ENCODE results near the gene DHX35. TPM values are rescaled to one million over a fixed set of nuclear protein-coding genes. Genes with fewer than 3 reads are reported as not detected.
"Not testable (repeated sequence)": the region's sequence is repeated elsewhere in the genome, so short reads cannot be mapped to it uniquely, and the experiment has no call there.

Gene DHX35
- total RNA-seq, 1 donor: 10.5 TPM

DNA sequence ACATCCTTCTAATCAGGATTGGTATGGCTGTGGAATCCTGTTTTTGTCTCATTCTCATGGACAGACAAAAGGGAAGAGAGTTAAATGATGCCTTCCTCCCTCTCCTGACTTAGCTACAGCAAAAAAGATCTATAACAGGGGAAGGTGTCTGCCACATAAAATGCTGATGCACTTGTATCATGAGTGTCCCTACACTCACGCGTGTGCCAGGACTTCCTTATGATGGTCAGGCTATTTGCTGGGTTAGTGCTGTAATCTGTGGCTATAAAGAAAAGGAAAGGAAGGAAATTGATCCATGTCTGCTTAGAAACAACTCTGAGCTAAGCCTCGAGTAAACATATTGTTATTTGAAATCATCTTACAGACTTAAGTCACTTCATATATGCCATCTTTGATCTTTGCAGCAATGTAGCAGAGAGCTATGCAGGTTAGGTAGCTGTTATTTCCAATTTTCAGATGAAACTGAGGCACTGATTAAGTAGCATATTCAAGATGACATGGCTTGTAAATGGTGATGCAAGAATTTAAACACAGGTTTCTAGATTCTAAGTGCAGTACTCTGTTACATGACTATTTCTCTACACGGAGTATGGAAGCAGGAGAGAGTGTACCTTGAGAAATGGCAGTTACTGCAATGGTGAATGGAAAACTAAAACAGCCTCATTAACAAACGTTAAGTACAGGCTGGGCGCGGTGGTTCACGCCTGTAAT is 8.4 kb upstream of the DHX35 start:
- no peaks in the 10 kb centered on the region for H3K27me3 ChIP-seq (ENCODE audit: insufficient read depth, low read length)
- H3K4me1 ChIP-seq (ENCODE audit: insufficient read depth, low read length): no peaks in the 10 kb centered on the region
- H3K4me3 ChIP-seq (ENCODE audit: low read length): no peak overlapping the region
- H3K9me3 ChIP-seq (ENCODE audit: low read depth, low read length): no peaks in the 10 kb centered on the region

DNA sequence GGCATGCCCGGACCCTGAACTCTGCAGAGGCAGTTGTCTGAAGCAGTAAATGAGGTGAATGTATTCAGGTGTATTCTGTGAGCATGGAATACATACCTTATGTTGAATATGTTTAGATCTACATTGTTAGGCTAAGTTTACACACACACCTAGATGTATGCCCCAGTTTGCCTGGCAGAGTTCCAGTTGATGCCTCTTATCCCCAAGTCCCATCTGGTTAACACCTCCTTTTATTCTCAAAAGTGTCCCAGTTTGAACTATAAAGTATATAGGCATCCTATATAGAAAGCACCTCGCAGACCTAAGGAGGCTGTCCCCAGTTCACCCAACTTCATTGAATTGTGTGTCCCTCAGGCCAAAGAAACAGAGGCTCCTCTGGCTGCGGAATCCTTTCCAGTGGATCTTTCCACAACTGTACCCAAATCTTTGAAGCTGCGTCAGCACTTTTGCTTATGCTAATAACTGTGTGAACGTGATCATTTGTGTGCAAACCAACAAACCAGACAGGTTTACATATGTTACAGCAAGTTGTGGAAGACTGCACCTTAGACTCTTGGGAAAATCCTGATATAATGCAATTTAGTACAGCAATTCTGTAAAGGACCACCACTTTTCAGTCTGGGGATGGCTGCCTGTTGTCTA is 4.8 kb upstream of the DHX35 start:
- H3K4me3 ChIP-seq (ENCODE audit: low read length): no peak overlapping the region
- peaks cover 6% of the 10 kb centered on the region for H3K4me1 ChIP-seq (ENCODE audit: insufficient read depth, low read length)
- H3K9me3 ChIP-seq (ENCODE audit: low read depth, low read length): no peaks in the 10 kb centered on the region
- H3K27me3 ChIP-seq (ENCODE audit: insufficient read depth, low read length): no peaks in the 10 kb centered on the region

DNA sequence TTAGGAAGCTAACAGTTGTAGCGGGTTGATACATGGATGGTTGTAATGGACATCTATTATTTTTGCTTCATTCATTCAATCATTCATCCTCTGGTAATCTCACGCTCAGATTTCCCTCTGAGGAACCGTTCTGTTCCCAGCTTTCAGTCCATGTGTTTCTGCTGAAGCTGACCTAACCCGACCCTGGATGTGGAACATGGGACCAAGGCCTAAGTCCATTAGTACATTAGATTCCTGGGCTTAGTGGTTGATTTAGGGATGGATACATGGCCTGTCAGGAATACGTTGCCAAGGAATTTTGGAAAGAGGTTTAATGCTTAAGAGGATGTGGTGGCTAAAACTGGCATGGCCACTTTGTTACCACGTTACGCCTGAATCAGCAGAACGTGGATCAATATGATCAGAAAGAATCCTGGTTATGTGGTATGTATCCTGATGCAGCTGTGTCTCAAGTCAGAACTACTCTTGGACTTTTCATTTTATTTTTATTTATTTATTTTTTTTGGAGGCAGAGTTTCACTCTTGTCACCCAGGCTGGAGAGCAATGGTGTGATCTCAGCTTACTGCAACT is 4.1 kb upstream of the DHX35 start:
- H3K4me1 ChIP-seq (ENCODE audit: insufficient read depth, low read length): peaks cover 11% of the 10 kb centered on the region
- no peaks in the 10 kb centered on the region for H3K27me3 ChIP-seq (ENCODE audit: insufficient read depth, low read length)
- H3K9me3 ChIP-seq (ENCODE audit: low read depth, low read length): no peaks in the 10 kb centered on the region
- H3K4me3 ChIP-seq (ENCODE audit: low read length): no peak overlapping the region

DNA sequence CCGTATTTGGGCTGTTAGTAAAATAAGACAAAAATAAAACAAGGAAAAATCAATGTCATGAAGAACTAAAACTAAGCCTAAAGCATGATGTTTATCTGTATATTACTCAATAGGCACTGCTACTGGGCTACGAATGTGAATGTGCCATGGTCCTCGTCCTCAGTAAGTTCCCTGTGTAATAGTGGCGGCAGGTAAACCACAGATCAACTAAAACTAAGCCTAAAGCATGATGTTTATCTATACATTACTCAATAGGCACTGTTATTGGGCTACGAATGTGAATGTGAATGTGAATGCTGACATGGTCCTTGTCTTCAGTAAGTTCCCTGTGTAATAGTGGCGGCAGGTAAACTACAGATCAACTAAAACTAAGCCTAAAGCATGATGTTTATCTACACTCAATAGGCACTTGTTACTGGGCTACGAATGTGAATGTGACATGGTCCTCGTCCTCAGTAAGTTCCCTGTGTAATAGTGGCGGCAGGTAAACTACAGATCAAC is 1.9 kb upstream of the DHX35 start:
- peaks cover 13% of the 10 kb centered on the region for H3K4me1 ChIP-seq (ENCODE audit: insufficient read depth, low read length)
- not testable (repeated sequence) for H3K4me3 ChIP-seq (ENCODE audit: low read length); H3K9me3 ChIP-seq (ENCODE audit: low read depth, low read length); H3K27me3 ChIP-seq (ENCODE audit: insufficient read depth, low read length)

DNA sequence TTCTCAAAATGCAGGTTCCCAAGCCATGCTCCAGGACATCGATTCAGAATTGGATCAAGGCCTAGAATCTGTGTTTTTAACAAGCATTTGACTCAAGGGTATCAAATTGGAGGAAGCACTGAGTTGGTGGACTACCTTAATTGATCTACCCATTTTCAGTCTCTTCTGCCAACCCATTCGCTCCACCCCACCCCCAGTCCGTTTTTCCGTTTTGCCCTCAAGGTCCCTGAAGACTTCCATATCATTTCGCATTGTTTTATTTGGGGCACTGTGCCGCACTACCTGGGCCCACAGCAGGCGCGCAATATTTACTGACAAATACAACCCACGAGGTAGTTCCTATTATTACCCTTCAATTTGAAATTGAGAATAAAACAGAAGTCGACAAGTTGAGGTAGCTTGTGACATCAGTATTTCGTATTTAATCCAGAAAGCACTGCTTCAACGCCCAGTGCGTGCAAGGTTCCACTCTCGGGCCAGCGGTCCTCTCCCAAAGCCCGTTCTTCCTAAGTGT is 557 bp upstream of the DHX35 start:
- Histone ChIP-seq H3K4me1 (ENCODE audit: insufficient read depth, low read length) (peaks cover 13% of the 10 kb centered on the region), H3K27me3 (ENCODE audit: insufficient read depth, low read length) (no peaks in the 10 kb centered on the region), H3K9me3 (ENCODE audit: low read depth, low read length) (no peaks in the 10 kb centered on the region), H3K4me3 (ENCODE audit: low read length) (peak overlapping the region; percentile 99)

DNA sequence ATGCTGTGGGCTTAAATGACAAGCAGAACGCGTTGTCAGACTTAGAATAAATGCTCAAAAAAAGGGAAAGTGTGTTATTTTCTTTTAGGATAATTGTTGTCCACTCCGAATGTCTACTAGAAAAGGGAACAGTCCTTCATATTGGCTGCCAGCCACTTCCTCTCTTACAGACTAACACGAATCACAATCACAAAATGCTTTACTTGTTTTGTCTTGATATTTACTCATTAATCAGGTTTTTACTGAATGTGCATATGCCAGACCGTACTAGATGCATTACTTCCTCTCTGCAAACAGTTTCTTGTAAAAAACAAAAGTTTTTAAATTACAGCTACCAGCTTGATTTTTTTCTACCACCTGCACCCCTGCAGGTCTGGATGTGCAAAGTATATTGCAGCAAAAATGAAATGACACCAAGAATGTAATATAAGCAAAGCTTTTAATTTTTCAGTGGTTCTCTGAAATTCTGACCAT is 821 bp downstream of the DHX35 start:
- H3K27me3 ChIP-seq (ENCODE audit: insufficient read depth, low read length): no peaks in the 10 kb centered on the region

DNA sequence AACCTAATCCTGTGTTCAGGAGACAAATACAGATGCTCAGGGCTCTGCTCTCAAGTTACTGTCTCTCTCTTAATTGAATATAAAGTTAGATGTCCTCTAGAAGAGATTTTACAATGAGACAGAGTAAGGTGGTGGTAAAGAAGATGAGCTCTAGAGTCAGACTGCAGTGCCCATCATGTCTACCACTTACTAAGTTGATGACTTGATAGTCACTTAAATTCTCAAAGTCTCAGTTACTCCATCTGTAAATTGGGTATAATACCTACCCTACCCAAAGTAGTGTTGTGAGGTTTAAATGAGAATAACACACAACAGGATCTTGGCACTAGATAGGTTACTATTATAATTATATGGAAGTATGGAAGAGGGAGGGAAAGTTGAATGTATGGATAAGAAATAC is 1.6 kb downstream of the DHX35 start:
- H3K4me3 ChIP-seq (ENCODE audit: low read length): no peak overlapping the region
- H3K9me3 ChIP-seq (ENCODE audit: low read depth, low read length): no peaks in the 10 kb centered on the region
- no peaks in the 10 kb centered on the region for H3K27me3 ChIP-seq (ENCODE audit: insufficient read depth, low read length)
- H3K4me1 ChIP-seq (ENCODE audit: insufficient read depth, low read length): peaks cover 13% of the 10 kb centered on the region

More for the DNA sequence above, 821 bp downstream of the DHX35 start:
- no peaks in the 10 kb centered on the region for H3K9me3 ChIP-seq (ENCODE audit: low read depth, low read length)
- H3K4me3 ChIP-seq (ENCODE audit: low read length): peak overlapping the region; percentile 99
- H3K4me1 ChIP-seq (ENCODE audit: insufficient read depth, low read length): peaks cover 13% of the 10 kb centered on the region

DNA sequence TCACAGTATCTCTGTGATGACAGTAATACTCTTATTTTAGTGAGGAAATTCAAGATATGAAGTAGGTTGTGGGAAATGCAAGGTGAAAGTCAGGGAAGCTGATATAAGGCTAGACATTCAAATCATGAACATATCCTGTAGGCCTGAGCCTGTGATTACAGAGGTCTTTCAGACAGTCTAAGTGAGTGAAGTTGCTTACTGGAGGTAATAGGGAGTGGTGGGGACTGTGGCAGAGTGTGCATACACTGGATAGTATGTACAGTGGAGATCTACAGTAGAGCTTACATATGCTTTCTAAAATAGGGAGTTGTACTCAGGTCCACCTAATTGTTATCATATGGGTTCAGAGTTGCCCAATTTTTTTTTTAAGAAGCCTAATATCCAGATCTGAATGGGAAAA is 3.1 kb downstream of the DHX35 start:
- Histone ChIP-seq H3K9me3 (ENCODE audit: low read depth, low read length) (no peaks in the 10 kb centered on the region), H3K4me1 (ENCODE audit: insufficient read depth, low read length) (peaks cover 13% of the 10 kb centered on the region), H3K27me3 (ENCODE audit: insufficient read depth, low read length) (no peaks in the 10 kb centered on the region), H3K4me3 (ENCODE audit: low read length) (no peak overlapping the region)

DNA sequence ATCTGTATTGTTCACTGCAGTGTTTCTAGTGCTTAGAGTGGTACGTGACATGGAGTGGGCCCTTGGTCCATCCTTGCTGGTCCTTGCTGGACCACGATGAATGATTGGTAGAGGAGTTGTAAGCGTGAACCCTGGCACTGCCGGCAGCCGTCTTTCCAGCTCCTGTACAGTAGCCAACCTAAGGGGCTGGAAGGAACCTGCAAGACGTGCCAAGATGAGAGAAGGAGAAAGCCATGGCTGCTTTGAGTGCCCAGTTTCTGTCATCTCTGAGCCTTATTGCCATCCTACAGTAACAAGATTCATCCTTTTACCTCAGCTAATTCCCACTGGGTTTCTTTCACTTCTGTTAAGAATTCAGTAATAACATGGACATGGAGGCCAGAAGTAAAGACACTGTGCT is 5.9 kb downstream of the DHX35 start:
- Histone ChIP-seq H3K9me3 (ENCODE audit: low read depth, low read length) (no peaks in the 10 kb centered on the region), H3K4me3 (ENCODE audit: low read length) (no peak overlapping the region), H3K27me3 (ENCODE audit: insufficient read depth, low read length) (no peaks in the 10 kb centered on the region), H3K4me1 (ENCODE audit: insufficient read depth, low read length) (peaks cover 2% of the 10 kb centered on the region)

DNA sequence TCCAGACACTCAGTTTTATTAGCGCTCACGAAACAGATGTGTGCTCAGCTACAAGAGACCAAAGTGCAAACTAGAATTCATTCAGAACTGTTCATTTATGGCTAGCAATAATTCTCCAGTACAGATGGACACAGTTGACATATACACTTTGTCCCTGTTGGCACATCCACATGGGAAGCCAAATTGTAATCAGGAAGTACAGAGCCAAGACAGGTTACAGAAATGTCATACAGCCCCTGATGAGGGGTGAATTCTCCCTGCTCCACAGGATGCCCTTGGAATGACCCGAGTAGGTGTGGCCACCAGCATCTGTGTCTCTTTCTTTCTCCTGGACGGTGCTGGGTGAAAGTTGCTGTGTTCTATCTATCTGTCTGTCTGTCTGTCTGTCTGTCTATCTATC is 7.6 kb downstream of the DHX35 start:
- Histone ChIP-seq H3K27me3 (ENCODE audit: insufficient read depth, low read length) (no peaks in the 10 kb centered on the region), H3K9me3 (ENCODE audit: low read depth, low read length) (no peaks in the 10 kb centered on the region), H3K4me1 (ENCODE audit: insufficient read depth, low read length) (no peaks in the 10 kb centered on the region), H3K4me3 (ENCODE audit: low read length) (no peak overlapping the region)

DNA sequence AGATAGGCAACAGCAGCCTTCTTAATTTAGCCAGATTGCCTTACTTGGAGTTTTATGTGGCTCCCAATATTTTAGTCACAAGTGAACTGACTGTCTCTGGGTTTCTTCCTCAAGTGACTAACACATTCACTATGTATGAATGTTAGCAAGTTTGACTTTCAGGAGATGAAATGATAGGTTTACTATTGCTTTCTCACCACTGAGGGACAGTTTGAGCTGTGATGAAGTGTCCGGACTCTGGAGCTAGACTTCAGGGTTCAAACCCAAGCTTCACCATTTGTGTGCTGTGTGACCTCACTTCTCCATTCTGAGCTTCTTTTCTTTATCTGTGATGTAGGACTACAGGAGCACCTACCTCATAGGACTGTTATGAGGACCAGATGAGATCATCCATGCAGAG is 8.2 kb downstream of the DHX35 start:
- no peaks in the 10 kb centered on the region for H3K27me3 ChIP-seq (ENCODE audit: insufficient read depth, low read length)
- H3K4me1 ChIP-seq (ENCODE audit: insufficient read depth, low read length): no peaks in the 10 kb centered on the region
- no peak overlapping the region for H3K4me3 ChIP-seq (ENCODE audit: low read length)
- H3K9me3 ChIP-seq (ENCODE audit: low read depth, low read length): no peaks in the 10 kb centered on the region

DNA sequence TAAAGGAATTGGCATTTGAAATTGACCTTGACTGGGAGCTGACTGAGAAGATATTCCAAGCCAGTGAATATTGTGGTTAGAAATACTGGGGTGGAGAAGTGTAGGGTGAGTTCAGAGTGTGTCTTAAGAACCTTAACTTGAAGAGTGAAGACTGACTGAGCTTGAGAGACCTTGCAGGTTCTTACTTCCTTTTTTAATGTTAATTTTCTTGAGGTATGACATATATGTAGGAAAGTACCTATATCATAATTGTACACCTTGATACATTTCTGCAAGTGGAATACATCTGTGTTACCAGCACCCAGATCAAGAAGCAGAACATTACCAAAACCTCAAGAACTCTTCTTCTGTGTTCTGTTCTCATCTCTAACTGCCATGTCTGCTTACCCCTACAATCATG is 11.0 kb downstream of the DHX35 start:
- Histone ChIP-seq H3K4me1 (ENCODE audit: insufficient read depth, low read length) (no peaks in the 10 kb centered on the region), H3K9me3 (ENCODE audit: low read depth, low read length) (no peaks in the 10 kb centered on the region), H3K27me3 (ENCODE audit: insufficient read depth, low read length) (no peaks in the 10 kb centered on the region), H3K4me3 (ENCODE audit: low read length) (no peak overlapping the region)

DNA sequence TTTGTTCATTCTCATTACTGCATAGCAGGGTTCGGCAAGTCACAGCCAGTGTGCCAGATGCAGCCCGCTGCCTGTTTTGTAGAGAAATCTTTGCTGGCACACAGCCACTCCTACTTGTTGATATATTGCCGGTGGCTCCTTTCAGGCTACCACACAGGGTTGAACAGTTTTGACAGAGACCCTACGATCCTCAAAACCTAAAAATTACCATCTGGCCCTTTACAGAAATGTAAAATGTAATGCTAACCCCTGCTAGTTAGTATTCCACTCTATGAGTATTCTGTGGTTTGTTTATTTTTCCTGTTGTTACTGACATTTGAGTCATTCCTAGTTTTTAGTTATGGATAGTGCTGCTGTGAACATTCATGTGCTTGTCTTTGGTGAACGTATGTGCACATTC is 11.5 kb downstream of the DHX35 start:
- Histone ChIP-seq H3K4me1 (ENCODE audit: insufficient read depth, low read length) (no peaks in the 10 kb centered on the region), H3K9me3 (ENCODE audit: low read depth, low read length) (no peaks in the 10 kb centered on the region), H3K27me3 (ENCODE audit: insufficient read depth, low read length) (no peaks in the 10 kb centered on the region), H3K4me3 (ENCODE audit: low read length) (no peak overlapping the region)

DNA sequence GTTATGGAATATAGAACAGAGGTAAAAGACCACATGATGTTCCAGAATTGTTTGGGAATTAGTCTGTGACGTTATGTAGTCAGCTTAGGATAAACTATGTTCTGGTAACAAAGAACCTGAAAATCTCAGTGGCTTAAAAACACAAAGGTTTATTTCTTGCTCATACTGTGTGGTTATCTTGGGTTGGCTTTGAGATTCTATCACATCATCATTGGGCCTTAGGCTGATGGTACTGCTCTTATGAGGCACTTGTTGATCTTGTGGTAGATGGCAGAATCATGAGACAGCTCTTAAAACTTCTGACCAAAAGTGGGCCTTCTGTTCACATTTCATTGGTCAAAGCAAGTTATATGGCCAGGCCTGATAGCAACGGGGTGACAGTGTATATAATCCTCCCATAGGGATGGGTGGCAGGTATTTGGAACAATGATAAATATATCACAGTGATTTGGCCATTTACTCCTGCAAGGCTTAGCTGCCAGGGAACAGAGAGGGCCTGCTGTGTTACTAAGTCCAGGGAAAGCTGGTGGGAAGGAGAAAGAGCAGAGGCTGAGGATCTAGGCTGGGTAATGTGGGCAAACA is 13.5 kb downstream of the DHX35 start:
- Histone ChIP-seq H3K9me3 (ENCODE audit: low read depth, low read length) (no peaks in the 10 kb centered on the region), H3K4me3 (ENCODE audit: low read length) (no peak overlapping the region), H3K4me1 (ENCODE audit: insufficient read depth, low read length) (no peaks in the 10 kb centered on the region), H3K27me3 (ENCODE audit: insufficient read depth, low read length) (no peaks in the 10 kb centered on the region)

DNA sequence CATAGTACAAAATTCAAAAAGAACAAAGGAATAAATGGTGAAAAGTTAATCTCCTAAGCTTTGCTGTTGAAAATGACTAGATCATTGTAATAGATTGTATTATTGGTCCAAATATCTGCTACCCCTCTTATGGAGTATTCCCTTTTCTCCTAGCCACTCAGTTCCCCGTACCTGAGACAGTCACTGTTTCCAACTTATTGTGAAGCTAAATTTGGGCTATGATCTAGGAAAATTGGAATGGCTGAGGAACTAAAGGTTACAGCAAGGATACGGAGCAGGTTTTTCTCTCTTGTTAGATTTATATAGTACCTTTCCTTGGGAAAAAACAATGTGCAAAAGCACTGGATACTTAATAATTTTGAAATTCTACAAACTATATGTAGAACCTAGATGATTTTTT is 17.3 kb downstream of the DHX35 start:
- Histone ChIP-seq H3K4me1 (ENCODE audit: insufficient read depth, low read length) (no peaks in the 10 kb centered on the region), H3K9me3 (ENCODE audit: low read depth, low read length) (no peaks in the 10 kb centered on the region), H3K4me3 (ENCODE audit: low read length) (no peak overlapping the region), H3K27me3 (ENCODE audit: insufficient read depth, low read length) (no peaks in the 10 kb centered on the region)

Data from mononuclear cell (primary cell).